Stimulated activated CD4-positive, alpha-beta T cell treated with anti-CD3 and anti-CD28 coated beads, Interleukin-1b, Interleukin-23, amount 100 ng/mL, for 4 hours (primary cell): ENCODE data around the gene SMYD5.

Experiments
- DNase-seq, 2 donors: peaks; one replicate each; pipeline ENCODE4 v3.0.0-alpha.2; 2020; ENCODE audit warnings: low read depth in 2 of 2

The SMYD5 gene

DNA sequence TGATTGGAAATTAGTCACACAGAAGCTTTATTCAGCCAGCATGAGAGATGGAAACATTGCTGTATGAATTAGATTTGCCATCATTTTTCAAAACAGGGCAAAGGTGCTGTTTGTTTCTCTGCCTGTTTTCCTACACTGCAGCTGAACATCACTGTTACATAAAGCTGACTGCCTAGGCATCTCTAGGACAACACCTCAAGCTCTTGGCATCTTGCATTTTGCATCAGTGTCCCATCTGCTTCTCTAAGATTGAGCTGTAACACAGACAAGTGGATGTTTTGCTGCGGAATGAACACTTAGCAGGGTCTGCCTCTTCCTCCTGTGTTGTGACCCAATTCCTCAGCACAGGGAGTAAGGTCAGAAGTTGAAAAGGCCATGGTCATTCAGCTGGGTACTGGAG lies 24.9 kb downstream of the SMYD5 start:
- DNase-seq, result no peak

DNA sequence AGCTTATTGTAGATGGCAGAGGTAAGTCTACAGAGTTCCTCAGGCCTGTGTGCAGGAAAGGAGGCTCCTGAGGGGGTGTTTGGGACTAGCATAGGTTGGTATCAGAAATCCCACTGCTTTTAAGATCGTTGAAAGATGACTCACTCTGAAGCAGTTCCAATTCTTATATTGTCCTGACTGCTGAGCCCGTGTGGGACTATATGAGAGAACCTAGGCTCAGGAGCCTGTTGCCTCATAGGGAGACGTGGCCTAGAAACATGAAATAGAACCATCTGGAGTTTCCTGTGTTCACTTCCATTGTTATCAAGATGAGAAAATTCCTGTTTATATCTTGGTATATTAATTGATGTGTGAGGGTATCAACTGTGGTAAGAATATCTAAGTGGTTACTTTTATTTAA lies 25.7 kb downstream of the SMYD5 start:
- DNase-seq, result no peak

DNA sequence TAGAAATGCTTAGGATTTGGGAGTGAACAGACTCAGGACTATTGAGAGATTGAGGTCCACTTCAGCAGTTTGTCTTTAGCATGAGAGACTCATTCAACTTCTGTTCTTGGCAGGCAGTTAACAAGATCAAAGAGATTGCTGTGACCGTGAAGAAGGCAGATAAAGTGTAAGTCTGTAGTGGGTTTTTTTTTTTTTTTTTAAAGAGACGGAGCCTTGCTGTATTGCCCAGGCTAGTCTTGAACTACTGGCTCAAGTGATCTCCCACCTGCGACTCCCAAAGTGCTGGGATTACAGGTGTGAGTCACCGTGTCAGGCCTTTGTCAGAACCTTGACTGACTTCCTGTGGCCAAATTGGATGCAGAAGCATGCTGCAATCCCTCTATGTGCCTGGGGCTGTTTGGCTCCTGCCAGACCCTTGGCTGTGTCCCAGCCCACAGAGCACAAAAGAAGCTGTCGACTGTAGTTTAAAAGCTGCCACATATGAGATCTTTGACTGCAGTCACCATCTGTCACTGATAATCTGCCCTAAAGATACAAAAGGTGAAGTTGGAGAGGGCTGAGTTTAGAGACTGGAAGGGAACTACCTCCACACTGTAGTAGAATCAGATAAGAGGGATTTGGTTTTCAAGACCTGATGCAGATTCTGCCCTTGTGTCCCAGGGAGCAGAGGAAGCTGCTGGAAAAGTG lies 30.0 kb downstream of the SMYD5 start:
- no peak for DNase-seq

DNA sequence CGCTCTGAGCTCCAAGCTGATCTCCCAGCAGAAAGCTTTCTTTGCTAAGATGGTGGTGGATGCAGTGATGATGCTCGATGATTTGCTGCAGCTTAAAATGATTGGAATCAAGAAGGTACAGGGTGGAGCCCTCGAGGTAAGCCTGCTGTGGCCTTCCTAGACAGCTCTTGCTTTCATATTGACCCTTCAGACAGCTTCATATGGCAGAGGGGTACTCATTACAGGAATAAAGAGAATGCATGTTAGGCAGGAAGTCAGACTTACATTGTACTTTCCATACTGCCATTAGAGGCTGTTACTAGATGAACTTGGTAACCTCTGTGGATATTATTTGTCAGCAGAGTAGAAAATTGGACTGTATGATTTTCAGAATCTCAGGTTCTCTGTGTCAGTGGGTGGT lies 30.5 kb downstream of the SMYD5 start:
- DNase-seq, result no peak

DNA sequence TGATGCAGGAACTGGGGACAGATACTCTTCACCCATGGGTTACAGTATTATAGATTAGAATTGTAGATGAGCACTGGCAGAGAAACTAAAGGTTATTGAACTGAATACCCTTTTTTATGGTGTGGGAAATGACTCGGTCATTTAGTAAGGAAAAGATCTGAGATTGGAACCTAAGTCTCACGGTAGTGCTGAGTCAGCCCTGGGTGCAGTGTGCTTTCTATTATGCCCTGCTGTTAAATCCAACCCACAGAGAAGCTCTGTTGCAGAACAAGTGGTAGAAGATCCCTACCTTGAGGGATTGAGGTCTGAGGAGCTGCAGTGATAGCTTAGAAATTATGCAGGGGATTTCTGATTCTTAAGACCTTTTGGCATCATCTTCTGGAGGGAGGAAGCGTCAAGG lies 32.8 kb downstream of the SMYD5 start:
- DNase-seq, result no peak

DNA sequence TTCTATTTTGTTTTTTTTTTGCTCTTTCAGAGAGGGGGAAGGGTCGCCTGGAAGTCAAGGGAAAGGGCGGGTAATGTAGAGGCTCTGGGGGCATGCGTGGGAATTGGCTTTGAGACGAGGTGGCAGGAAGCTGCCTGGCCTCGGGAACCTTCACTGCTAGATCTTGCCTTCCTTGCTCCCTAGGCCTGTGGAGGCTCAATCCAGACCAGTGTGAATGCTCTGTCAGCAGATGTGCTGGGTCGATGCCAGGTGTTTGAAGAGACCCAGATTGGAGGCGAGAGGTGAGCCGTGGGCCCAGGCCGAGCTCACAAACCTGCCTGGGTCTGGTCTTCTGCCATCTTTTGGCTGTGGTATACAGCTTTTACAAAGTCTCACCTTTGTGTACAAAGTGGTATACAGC lies 35.6 kb downstream of the SMYD5 start:
- DNase-seq, result no peak

DNA sequence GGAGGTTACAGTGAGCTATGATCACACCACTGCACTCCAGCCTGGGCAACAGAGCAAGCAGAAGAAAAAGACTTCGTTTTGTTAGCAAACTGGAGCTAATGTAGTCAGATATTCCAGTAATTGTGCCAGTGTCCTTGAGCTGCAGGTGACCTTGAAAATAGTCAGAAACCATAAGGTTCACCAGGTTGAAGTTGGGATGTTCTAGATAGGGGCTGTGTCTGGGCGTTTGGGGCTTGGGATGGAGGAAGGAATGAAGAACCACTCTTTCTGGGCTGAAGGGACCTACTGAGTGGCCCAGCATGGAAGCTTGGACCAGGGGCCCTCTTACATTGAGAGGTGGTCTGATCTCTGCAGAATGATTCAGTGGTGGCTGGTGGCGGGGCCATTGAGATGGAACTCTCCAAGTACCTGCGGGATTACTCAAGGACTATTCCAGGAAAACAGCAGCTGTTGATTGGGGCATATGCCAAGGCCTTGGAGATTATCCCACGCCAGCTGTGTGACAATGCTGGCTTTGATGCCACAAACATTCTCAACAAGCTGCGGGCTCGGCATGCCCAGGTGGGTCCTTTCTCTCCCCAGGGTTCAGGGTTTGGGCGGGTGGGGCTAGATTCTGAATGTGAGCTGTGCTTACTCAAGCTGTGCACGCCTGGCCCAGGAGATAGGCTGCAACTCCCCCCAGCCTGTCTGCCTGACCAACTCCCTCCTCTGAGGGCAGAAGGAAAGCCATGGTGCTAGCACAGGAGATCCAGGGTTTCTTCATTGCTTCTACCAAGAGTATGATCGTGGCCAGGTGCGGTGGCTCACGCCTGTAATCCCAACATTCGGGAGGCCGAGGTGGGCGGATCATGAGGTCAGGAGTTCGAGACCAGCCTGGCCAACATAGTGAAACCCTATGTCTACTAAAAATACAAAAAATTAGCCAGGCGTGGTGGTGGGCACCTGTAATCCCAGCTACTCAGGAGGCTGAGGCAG lies 37.1 kb downstream of the SMYD5 start:
- DNase-seq, result no peak

DNA sequence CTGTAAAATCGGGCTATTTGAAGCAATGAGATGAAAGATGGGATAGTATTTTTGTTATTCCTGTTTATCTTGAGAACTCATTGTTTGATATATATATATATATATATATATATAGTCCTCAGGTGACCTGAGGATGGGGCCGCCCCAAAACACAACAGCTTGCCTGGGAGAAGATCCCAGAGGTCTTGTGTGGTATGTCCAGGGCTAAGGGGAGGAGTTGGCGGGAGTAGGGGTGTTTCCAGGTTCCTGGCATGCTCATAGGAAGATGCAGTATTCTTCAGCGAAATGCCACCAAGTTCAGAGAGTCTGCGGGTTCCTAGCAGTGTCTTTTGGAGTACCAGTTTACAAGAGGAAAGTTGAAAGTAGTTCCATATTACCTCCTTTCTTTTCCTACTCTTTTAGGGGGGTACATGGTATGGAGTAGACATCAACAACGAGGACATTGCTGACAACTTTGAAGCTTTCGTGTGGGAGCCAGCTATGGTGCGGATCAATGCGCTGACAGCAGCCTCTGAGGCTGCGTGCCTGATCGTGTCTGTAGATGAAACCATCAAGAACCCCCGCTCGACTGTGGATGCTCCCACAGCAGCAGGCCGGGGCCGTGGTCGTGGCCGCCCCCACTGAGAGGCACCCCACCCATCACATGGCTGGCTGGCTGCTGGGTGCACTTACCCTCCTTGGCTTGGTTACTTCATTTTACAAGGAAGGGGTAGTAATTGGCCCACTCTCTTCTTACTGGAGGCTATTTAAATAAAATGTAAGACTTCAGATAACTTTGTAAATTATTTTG lies 38.4 kb downstream of the SMYD5 start:
- no peak for DNase-seq

DNA sequence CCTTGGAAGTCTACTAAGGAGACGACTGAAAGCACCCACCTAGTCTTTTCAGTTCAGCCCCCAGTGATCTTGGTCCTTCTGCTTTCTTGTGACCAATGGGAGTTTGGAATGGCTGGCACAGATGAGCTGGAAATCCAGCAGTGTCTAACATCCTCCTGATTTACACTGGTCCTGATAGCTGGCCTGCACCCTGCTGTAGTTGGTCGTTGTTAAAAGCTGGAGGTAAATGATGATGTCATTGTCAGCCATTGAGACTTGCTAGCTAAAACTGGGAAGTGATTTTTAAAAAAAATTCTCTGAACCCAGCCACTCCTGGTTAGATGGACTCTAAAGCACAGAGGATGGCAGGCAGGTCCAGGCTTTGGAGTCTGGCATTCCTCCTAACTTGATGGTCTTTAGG lies 39.4 kb downstream of the SMYD5 start:
- no peak for DNase-seq

DNA sequence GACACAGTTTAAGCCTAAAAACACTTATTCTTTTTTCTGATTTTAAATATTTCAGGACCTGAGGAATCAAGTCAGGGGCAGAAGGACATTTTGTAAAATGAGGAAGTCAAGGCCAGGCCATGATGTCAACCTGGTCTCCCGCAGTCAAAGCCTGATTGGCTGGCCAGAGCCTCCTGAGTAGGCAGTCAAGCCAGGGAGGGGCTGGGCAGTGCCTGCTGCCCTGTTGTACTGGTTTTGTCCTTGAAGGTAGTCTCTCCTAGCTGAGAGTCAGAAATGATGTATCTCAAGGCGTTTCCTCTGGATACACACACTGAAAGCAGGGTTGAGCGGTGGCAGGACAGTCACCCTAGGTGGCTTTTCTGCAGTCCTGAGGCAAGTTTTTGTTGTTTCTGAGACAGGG lies 39.9 kb downstream of the SMYD5 start:
- no peak for DNase-seq

DNA sequence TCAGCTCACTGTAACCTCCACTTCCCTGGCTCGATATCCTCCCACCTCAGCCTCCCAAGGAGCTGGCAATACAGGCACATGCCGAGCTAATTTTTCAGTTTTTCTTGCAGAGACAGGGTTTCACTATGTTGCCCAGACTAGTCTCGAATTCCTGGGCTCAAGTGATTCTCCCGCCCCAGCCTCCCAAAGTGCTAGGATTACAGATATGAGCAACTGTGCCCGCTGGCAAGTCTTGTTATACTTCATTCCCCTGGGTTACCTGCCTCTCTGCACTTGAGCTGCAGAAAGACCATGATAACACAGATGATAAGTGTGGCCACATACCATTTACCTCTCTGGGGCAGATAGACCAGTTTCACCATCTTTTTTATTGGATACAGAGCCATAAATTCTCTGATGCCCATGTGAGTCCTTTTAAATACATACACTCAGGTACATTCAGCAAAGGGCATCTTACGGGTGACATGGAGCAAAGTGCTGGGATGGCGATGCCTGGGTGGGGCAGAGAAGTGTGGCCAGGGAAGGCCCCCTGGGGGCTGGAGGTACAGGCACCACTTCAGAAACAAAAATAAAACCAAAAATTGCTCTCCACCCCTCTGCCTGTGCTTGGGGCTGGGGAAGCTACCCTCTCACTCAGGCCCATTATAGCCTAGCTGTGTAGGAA lies 40.4 kb downstream of the SMYD5 start:
- DNase-seq, result no peak

DNA sequence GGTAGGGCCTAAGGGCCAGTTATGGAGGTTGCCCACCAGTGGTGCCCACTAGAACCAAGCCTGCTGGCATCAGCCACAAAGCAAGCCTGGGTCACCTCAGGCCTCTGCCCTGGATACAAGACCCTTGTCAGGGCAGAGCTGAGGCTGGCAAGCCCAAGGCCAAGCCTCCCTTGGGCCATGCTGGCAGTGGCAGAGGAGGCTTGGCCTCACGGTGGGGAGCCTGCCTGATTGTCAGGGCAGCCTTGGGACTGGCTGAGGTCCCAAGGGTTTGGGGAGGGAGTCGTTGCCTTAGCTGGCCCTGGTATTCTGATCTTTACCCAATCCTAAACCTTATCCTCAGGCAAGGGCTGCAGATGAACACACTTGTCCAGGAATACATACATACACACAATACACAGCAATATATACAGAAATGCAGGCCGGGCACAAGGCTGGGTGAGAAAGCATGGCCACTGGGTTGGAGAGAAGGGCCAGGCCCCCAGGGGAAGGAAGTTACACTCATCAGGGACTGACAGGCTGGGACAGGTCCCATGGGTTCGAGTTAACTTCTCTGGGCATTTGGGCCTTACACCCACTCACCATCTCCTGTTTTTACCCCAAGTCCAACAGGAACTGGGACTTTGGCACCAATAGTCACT lies 41.1 kb downstream of the SMYD5 start:
- DNase-seq, result no peak

DNA sequence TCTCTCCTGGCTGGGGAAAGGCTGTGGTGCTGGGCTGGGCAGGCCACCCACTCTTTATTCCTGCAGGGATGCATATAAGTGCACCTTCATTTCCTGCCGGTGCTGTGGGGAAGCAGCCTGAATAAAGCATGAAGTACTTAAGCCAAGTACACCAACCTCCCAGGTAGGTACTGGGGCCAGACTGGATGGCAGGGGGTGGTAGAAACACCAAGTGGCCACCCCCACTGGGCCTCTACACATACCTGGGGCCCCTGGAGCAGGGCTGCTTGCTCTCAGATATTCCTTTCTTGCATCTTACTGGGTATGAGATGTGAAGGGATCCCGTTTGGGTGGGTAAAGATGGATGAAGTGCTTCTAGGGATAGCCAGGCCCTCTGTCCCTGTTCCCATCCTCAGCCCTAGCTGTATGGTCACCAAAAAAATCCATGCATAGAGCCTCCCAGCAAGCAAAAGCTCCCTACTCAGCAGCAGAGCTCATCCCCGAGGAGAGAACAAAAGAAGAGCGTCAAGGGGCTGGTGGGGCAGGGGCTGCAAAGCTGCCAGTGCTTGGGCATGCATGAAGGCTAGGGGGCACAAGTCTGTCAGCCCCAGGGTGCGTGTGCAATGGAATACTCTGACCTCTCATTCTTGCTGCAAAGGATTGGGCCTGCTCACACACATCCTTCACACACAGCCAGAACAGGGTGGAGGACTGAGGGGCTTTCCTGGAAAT lies 42.0 kb downstream of the SMYD5 start:
- no peak for DNase-seq

DNA sequence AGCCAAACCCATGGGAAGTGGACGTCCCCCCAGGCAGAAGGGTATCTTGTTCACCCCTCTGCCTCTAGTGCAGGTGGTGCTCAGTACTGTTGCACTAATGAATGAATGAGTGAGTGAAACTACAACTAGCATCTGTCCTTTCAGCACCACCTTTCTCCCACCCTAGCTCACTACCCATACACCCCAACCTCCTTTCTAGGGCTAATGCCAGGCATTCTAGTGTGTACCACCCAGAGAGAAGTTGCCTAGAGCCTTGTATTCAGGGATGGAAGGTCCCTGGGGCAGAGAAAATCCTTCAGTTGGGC lies 42.5 kb downstream of the SMYD5 start:
- no peak for DNase-seq

DNA sequence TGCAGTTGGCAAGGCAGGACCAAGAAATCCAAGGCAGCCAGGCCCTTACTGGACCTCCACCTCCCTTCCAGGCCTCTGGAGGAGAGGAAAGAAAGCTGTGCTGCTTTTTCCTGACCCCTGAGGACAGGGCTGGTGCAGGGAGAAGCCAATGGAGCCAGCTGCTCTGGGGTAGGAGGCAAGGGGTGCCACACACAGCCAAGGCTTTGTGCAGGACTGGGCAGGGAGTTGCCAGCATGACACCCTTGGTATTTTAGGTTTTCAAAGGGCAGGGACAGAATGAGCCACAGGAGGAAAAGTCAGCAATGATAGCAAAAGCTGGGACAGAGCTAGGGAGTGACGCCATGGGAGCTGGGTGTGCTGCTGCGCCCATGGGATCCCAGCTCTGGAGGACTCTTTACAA lies 43.0 kb downstream of the SMYD5 start:
- no peak for DNase-seq

DNA sequence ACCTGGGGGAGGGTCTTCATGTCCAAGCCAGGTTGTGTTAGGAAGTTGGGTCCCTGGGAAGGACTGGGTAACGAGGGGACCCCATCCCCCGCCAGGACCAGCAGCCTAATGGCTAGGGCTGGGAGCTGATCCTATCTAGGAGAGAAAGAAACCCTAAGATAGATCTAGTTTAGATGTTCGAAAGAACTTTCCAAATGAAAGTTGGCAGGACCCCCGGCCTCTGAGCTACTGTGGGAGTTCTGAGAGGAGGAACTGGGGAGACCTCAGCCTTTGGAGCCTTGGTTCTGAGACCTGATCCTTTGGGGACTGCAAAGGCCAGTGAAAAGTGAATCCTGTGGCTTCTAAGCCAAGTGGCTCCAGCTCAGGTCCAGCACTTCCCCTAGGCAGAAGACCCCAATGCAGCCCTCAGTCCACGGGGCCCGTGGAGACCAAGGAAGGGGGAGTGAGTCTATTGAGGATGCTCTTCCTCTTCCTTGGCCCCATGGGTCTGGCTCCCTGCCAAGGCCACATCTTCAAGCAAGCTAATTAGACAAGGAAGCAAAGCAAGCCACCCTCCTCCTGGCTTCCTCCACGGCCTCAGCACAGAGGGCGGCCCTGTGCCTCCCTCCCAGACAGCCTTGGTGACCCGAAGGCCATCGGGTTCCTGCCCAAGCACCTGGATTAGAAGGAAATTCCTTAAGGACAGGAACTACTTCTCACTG lies 43.5 kb downstream of the SMYD5 start:
- DNase-seq, result no peak

DNA sequence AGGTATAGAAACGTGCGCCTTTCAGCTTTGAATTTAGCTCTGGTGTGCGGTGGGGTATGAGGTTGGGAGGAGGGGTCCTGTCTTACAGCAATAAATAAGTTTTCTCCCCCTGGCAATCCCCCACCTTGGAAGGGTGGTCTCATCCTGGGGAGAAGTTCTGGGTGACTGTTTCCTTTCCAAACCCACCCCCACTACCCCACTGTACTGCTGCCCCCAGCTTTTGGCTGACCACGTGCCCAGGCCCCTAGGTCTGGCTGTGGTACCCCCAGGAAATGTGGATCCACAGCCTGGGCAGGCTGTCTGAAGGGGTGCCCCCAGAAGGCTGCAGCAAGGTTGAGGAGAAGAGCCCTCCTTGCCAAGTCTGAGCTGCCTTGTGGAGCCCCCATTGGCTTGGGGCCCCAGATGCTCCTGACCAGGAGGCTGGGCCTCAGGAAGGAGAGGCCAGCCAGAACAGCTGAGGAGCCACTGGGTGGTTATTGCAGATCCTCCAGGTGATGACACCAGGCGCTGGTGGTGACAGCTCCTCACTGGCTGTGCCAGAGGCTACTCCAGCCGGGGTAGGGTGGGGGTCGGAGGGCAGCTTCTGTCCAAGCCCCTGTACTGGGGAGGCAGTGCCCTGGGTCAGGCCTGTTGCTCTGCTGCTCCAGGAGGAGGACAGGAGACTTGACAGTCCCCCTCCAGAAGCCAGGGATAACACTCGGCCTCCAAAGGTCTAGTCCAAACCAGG lies 44.3 kb downstream of the SMYD5 start:
- no peak for DNase-seq

DNA sequence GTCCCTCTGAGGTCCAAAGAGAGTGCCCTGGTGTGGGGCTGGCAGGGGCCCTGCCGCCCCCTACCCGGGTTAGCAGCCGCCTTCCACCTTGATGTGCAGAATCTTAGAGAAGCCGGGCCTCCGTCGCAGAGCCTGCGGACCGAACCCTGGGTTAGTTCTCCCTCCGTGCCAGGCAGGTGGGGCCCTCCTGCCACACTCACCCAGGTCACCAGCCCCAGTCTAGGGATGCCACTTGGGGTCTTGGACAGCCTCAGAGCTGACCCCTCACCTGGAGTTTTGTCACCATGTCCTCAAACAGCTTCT lies 44.8 kb downstream of the SMYD5 start:
- no peak for DNase-seq

DNA sequence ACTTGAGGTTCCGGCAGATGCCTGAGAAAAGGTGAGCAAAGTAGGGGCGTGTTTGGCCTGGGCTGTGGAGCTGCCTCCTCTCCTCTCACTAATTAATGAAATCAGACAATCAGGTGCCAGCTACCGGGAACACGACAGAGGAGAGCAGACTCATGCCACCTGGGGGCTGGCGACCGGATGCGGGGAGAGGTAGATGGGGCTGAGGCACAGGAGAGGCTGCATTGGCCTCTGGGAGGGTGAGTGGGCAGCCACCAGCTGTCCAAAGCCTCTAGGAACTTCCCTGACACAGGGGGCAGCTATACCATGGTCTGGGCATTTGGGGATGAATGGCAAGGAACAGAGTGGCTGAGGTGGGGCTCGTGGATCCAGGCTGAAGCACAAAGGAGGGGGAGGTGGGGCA lies 45.2 kb downstream of the SMYD5 start:
- no peak for DNase-seq
